Measurements from ENCODE around the gene LHFPL6. TPM values are rescaled to one million over a fixed set of nuclear protein-coding genes. Genes with fewer than 3 reads are reported as not detected.

Gene LHFPL6
- total RNA-seq, 1 experiment from 2014 or later: 25.7 TPM

GRCh38 chr13:39605677-39606320 is 2.8 kb upstream of the LHFPL6 start:
- ChIA-PET POLR2A (interaction anchor here (0.6 kb wide), 1 partner anchor 147 kb away, joined by 16 read pairs; no protein-coding TSS in a partner anchor), CTCF (no interaction called here)
- in situ Hi-C loops (cut with HindIII; ENCODE audit: low pct_unique_long_range_greater_than_20kb, low sequenced_read_pairs): no loop called here
- no TSS peak for BruUV-seq (replicated peaks)
- H3K9me3 ChIP-seq (ENCODE audit: control insufficient read depth, insufficient read depth, low read depth, low read length): no peaks in the 10 kb centered on the region
- H3K4me1 ChIP-seq (ENCODE audit: control insufficient read depth, insufficient read depth, low read length): peaks cover 4% of the 10 kb centered on the region; the same call in 1 of the 2 replicates
- H3K36me3 ChIP-seq (ENCODE audit: control insufficient read depth, insufficient read depth, low read length): no peaks in the 10 kb centered on the region
- DNase-seq (ENCODE audit: low read depth, low spot score) (no peak), ATAC-seq (no peak)
- H3K27me3 ChIP-seq (ENCODE audit: control insufficient read depth, insufficient read depth, low read length): no peaks in the 10 kb centered on the region
- H3K27ac ChIP-seq (ENCODE audit: low read length): no peak overlapping the region
- H3K4me3 ChIP-seq (ENCODE audit: low read depth in 2 of 2, low read length in 2 of 2): no peak overlapping the region
- no peak for TF ChIP-seq POLR2AphosphoS5 (IDR thresholded peaks at IDR 0.05; ENCODE audit: low read depth, low read length)
- no peak for TF ChIP-seq SIN3A (IDR thresholded peaks at IDR 0.05; ENCODE audit: borderline replicate concordance, insufficient read depth, low read depth, low read length)
- TF ChIP-seq CTCF (IDR thresholded peaks at IDR 0.05): no peak
- no peak for TF ChIP-seq TCF7L2 (IDR thresholded peaks at IDR 0.05; ENCODE audit: low read depth, low read length)
- TF ChIP-seq REST (IDR thresholded peaks at IDR 0.05; ENCODE audit: insufficient read depth in 1 of 2, low read depth in 2 of 2, low read length in 1 of 2): no peak
- intact Hi-C loops (cut with micrococcal nuclease; ENCODE audit: unreplicated experiment): loop anchor here (10.0 kb wide), 1 partner anchor 101 kb away; no protein-coding TSS in a partner anchor

GRCh38 chr13:39604756-39605155 is 1.8 kb upstream of the LHFPL6 start:
- DNase-seq (ENCODE audit: low read depth, low spot score) (no peak), ATAC-seq (no peak)
- Histone ChIP-seq H3K4me1 (ENCODE audit: control insufficient read depth, insufficient read depth, low read length) (peaks cover 12% of the 10 kb centered on the region), H3K9me3 (ENCODE audit: control insufficient read depth, insufficient read depth, low read depth, low read length) (no peaks in the 10 kb centered on the region), H3K36me3 (ENCODE audit: control insufficient read depth, insufficient read depth, low read length) (no peaks in the 10 kb centered on the region), H3K27me3 (ENCODE audit: control insufficient read depth, insufficient read depth, low read length) (no peaks in the 10 kb centered on the region), H3K4me3 (ENCODE audit: low read depth in 2 of 2, low read length in 2 of 2) (no peak overlapping the region), H3K27ac (ENCODE audit: low read length) (no peak overlapping the region)
- TF ChIP-seq CTCF (IDR thresholded peaks at IDR 0.05): no peak
- no peak for TF ChIP-seq REST (IDR thresholded peaks at IDR 0.05; ENCODE audit: insufficient read depth in 1 of 2, low read depth in 2 of 2, low read length in 1 of 2)
- TF ChIP-seq POLR2AphosphoS5 (IDR thresholded peaks at IDR 0.05; ENCODE audit: low read depth, low read length): no peak
- no peak for TF ChIP-seq SIN3A (IDR thresholded peaks at IDR 0.05; ENCODE audit: borderline replicate concordance, insufficient read depth, low read depth, low read length)
- TF ChIP-seq TCF7L2 (IDR thresholded peaks at IDR 0.05; ENCODE audit: low read depth, low read length): no peak
- intact Hi-C loops (cut with micrococcal nuclease; ENCODE audit: unreplicated experiment): loop anchor here (10.0 kb wide), 1 partner anchor 100 kb away; no protein-coding TSS in a partner anchor
- in situ Hi-C loops (cut with HindIII; ENCODE audit: low pct_unique_long_range_greater_than_20kb, low sequenced_read_pairs): no loop called here
- ChIA-PET POLR2A (interaction anchor here (0.6 kb wide), 1 partner anchor 145 kb away, joined by 16 read pairs; no protein-coding TSS in a partner anchor), CTCF (no interaction called here)
- no TSS peak for BruUV-seq (replicated peaks)

Data from Panc1 (cell line).